GM19397 (cell line): ENCODE measurements around the gene HOXC5.

Experiments
- ATAC-seq: cut with Tn5 transposase; IDR thresholded peaks from one replicate; pipeline ENCODE4 v1.9.1; 2021; ENCODE audit warnings: mild to moderate bottlenecking, moderate library complexity; ENCODE audit not compliant: unreplicated experiment

HOXC5 gene

GRCh38 chr12:54045401-54045800 lies 12.6 kb downstream of the HOXC5 start:
- ATAC-seq: no peak

GRCh38 chr12:54045868-54046521 lies 13.1 kb downstream of the HOXC5 start:
- ATAC-seq: no peak

DNA sequence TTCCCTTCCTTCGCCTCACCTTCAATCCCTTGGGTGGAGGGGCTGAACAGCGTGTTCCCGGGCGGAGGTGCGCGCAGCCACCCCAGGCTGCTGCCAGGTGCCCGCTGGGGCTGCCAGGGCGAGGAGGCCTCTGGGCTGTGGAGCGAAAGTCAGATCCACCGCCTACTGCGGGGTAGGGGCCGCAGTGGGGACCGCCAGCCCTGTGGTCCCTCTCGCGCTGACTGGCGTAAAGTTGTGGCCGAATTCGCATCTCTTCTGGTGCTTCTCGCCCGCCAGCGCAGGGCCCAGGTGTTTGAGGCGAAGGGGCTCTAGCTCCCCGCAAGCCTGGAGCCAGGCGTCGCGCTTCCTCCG lies 13.9 kb downstream of the HOXC5 start:
- no peak for ATAC-seq

DNA sequence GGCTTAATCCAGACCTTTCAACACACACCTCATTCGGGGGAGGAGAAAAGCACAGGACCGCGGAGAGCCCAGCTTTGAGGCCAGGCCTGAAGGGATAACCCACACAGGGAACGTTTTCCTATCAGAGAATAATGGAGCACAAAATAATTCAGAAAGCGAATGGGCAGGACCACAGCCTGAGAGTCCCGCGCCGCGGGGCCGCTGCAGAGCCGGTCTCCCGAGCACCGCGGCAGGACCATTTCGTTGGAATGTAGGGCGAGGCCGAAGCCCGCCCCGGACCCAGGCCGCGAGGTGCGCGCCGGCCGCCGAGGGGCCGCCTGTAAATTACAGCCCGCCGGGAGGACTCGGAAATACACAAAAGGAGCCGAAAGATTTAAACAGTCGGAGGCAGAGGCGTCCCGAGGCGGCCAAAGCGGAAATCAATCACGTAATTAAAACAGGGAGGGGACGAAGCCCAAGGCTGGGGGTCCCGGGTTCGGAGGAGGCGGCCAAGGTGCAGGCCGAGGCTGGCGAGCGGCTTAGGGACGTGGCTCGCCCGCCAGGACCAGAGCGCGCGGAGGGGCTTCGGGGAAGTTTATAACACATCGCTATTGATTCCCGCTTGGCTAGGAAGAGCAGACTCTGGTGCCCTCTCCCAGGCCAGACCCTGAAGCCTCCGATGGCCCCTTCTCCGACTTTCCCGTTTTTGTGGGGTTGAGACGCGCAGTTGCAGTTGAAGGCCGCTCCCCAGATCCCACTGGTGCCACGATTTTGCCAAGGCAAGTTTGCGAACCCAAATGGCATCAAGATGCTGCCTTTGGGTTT lies 14.5 kb downstream of the HOXC5 start:
- no peak for ATAC-seq

GRCh38 chr12:54047964-54048303 lies 15.1 kb downstream of the HOXC5 start:
- no peak for ATAC-seq

DNA sequence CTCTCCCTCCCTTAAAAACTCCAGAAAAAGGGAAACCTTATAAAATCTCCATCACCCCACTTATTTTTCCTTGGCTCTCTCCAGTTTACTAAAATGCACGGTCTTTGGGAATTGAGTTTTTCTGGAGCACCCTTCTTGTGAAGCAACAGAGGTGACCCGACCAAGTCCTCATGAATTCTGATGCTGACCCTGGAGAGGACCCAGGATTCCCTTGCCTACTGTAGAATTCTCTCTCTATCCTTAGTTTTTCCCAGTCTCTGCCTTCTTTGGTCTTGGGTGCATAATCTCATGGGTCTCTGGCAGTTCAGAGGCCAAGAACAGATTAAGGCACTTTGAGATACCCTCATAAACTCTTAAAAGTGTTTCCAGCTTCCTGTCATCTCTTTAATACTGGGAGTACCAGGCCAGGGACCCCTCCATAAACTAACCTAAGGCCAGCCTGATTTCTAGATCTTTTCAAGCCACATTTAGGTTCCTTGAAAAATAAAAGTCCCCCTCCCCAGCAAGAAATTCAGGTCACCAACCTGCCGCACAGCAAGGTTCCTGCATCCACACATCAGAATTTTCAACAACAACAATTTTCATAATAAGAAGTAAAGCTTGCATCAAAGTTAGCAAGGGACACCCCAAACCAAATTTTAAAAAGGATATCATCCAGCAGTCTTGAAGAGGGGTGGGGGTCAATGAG lies 15.7 kb downstream of the HOXC5 start:
- no peak for ATAC-seq

DNA sequence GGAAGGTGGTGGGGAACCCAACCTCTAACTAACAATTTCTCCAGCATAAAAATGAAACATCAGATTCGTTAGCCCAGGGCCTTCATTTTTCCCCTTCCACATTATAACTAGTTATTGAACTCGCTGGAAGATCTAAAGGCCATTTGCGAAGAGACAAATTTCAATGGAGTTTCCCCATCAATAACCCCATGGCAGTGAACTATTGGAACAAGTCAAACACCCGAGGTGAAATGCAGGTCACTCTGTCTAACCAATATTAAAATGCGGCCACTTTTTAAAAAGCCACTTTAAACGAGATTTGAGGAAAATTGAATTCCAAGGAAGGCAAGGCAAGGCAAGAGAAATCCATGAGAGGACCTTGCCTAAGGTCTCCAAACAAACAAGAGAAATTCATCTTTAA lies 16.3 kb downstream of the HOXC5 start:
- ATAC-seq: no peak

DNA sequence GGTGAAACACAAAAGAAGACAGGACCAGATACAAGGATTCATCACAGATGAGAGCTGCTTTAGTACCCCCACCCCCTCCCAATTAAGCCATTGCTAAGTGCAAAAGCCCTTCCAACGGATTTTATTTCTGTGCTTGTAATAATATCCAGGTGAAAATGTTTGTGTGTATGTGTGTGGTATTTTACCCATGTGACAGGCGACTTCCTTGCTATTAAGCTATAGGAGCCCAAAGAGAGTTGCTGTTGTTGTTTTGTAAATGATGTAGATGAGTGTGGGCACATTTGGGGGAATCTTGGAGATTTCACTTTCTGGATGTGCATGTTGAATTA lies 17.6 kb downstream of the HOXC5 start:
- no peak for ATAC-seq

GRCh38 chr12:54051026-54051842 lies 18.4 kb downstream of the HOXC5 start:
- ATAC-seq: no peak

GRCh38 chr12:54051874-54052437 lies 19.1 kb downstream of the HOXC5 start:
- ATAC-seq: no peak

DNA sequence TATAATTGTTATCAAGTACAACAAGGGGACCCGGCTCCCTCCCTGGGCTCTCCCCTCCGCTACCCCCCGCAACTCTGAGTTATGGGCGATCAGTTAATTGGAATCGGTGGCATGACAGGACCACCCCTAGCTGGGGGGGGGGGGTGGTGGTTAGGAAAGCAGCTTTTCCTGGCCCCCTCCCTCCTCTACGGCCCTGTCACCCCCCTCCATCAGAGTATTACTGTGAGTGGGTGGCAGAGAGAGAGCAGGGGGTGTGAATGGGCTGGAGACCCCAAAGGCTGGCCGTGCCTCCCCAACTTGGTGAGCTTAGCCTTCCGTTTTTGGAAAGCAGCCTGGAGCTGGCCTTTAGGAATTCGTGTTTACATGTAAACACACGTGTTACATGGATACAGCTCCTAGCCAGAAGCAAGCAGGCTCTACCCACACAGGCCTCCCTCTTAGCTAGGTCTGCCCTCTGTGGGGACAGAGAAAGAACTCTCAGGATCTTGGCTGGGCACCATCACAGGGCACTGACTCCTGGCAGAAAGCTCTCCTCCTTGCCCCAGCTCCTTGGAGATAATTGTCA lies 19.7 kb downstream of the HOXC5 start:
- ATAC-seq: peak; percentile 21

GRCh38 chr12:54053003-54053750 lies 20.3 kb downstream of the HOXC5 start:
- ATAC-seq: peak; percentile 76

DNA sequence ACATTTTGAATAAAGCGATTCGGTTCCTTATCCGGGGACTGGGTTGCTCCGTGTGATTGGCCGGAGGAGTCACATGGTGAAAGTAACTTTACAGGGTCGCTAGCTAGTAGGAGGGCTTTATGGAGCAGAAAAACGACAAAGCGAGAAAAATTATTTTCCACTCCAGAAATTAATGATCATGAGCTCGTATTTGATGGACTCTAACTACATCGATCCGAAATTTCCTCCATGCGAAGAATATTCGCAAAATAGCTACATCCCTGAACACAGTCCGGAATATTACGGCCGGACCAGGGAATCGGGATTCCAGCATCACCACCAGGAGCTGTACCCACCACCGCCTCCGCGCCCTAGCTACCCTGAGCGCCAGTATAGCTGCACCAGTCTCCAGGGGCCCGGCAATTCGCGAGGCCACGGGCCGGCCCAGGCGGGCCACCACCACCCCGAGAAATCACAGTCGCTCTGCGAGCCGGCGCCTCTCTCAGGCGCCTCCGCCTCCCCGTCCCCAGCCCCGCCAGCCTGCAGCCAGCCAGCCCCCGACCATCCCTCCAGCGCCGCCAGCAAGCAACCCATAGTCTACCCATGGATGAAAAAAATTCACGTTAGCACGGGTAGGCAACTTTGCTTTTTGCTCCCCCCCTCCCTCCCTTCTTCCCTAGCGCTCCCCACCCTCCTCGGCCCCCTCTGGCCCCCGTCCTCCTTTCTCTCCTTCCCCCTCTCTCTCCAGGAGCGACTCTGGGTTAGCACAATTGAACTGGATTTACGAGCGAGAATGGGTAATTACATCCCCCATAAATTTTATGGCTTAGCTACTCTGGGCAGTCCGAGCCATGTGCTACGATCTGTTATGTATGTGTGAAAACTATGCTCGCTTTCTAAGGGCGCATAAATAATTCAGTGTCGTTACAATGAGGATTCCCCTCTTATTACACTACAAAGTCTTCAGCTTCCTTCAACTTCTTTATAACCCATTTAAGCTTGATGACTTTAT lies 21.2 kb downstream of the HOXC5 start, which contains the start of gene HOXC4:
Gene HOXC4, plus strand, starts transcription at position 85 of the 991 bp plus-strand sequence. Its CDS starts 88 bp downstream, at position 173.
- peak; percentile 22 for ATAC-seq

DNA sequence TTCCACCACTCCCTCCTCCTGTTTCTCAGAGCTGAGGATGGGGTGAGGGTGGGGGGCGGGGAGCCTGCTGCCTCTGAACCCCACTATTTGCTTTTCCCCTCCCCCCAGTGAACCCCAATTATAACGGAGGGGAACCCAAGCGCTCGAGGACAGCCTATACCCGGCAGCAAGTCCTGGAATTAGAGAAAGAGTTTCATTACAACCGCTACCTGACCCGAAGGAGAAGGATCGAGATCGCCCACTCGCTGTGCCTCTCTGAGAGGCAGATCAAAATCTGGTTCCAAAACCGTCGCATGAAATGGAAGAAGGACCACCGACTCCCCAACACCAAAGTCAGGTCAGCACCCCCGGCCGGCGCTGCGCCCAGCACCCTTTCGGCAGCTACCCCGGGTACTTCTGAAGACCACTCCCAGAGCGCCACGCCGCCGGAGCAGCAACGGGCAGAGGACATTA lies 21.9 kb downstream of the HOXC5 start:
- no peak for ATAC-seq

DNA sequence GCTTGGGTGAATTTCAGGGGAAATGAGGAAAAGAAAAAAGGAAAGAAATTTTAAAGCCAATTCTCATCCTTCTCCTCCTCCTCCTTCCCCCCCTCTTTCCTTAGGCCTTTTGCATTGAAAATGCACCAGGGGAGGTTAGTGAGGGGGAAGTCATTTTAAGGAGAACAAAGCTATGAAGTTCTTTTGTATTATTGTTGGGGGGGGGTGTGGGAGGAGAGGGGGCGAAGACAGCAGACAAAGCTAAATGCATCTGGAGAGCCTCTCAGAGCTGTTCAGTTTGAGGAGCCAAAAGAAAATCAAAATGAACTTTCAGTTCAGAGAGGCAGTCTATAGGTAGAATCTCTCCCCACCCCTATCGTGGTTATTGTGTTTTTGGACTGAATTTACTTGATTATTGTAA lies 22.7 kb downstream of the HOXC5 start:
- no peak for ATAC-seq

DNA sequence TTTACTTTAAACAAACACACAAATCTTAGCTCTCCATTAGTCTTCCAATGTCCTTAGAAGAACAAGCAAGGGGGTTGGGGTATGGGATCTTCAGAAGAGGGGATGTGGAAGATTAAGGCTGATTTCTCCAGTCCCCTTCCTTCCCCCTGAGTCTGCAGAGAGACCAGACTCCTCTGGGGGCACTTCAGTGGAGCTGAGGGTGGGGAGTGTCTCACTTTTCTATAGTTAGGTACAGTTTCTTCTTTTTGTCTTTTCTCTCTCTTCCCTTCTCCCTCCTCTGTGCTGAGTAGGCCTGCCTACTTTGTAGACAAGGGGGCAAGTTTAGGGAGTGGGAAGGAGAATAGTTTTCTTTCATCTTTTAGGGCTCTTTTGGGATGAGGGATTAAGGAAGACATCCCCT lies 23.3 kb downstream of the HOXC5 start:
- no peak for ATAC-seq

DNA sequence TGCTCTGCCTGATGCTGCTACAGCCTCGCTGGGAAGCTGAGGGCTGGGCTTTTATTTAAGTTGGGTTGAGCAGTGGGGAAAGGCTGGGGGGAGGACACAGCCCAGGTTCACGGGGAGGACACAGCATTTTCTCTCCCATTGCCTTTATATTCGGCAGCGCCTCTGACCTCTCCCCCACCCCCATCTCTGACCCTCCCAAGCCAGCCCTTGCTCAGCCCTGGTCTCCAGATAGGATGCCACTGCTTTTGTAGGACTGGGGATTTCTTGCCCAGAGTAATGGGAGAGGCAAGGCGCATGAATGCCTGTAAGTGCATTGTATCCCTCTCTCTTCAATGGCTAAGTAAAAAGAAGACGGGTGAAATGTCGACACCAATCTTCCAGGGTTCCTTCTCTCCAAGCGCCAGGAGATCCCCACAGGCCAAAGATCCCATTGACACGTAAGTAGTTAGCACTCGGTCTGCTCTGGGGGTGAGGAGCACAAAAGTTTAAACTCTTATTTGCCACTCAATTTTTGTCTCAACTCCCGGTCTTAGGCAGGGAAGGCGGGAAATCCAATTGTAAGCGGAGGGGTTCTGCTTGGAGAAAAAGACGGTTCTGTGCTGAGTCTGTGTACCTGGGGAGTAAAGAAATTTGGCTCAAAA lies 25.4 kb downstream of the HOXC5 start:
- ATAC-seq: no peak

DNA sequence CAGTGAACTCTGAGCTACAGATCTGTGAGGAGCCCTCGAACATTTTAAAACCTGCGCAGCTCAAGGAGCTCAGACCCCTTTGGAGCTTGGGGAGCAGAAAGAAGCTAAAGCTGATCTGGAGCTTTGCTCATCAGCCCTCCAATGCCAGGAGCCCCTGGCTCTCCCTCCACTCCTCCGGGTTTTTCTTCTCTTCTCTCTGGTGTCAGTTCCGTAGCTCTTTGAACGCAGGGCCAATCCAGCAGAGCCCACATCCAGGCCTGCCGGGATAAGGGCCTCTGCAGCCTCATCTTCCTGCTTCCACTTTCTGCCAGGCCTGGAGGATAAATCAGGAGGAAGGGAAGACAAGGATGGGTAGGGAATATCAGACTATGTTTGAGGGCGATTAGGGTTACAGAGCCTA lies 26.8 kb downstream of the HOXC5 start:
- ATAC-seq: no peak
